Esophagus muscularis mucosa (tissue), 4 donors: ENCODE results near the gene COMMD4.

Experiments
- EP300 ChIP-seq: sonication (generic); formaldehyde crosslinking; IDR thresholded peaks from one replicate; pipeline ENCODE4 v1.6.1; 2017; ENCODE audit warnings: antibody characterized with exemption
- POLR2A ChIP-seq: fragments of 450-650 bp; IDR thresholded peaks from one replicate; pipeline ENCODE4 v1.6.1; 2017; ENCODE audit warnings: antibody characterized with exemption, moderate library complexity, mild to moderate bottlenecking, low read depth
- POLR2AphosphoS5 ChIP-seq, 2 donors: sonication (generic); formaldehyde crosslinking; IDR thresholded peaks; one replicate each; pipeline ENCODE4 v1.6.1; 2017; ENCODE audit warnings: antibody characterized with exemption in 2 of 2
- TF ChIP-seq, protein P1 (sequence below), 3 experiments: fragments of 200-600 bp in 2 of 3; fragments of 450-650 bp in 1 of 3; sonication (generic) in 2 of 3; IDR thresholded peaks; one replicate each; pipeline ENCODE4 v1.5.1; 2017 to 2019; ENCODE audit warnings: antibody characterized with exemption in 3 of 3, mild to moderate bottlenecking in 2 of 3, moderate library complexity in 1 of 3

DNA sequence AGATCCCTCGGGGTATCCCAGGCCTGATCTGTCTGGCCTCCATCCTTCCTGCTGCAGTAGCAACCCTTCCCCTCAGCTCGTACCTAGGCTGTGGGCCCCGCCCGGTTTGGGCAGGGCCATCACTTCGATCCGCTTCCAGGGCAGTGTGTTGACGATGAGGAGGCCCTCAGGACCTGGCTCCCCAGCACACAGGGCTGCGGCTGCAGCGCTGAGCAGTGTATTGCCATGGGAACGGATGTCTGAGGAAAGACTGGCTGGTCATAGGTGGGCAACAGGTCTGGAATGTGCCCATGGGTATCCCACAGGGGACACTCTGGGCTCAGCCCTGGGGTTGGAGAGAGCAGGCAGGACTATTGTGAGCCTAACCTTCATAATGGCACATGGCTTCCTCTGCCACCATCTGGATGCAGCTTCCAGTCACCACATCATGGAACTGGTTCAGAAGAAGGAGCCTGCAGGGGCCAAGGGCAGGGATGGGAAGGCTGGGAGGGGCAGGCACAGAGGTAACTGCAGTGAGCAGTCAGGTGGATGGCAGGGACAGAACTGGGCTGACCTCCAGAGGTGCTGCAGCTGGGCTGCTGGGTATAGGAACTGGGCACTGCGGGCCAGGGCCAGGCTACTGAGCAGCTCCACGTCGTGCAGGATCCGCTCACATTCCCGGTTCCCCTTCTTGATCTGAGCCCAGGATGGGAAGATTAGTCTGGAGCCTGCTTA lies 23.8 kb downstream of the COMMD4 start:
- TF ChIP-seq, protein P1, sequence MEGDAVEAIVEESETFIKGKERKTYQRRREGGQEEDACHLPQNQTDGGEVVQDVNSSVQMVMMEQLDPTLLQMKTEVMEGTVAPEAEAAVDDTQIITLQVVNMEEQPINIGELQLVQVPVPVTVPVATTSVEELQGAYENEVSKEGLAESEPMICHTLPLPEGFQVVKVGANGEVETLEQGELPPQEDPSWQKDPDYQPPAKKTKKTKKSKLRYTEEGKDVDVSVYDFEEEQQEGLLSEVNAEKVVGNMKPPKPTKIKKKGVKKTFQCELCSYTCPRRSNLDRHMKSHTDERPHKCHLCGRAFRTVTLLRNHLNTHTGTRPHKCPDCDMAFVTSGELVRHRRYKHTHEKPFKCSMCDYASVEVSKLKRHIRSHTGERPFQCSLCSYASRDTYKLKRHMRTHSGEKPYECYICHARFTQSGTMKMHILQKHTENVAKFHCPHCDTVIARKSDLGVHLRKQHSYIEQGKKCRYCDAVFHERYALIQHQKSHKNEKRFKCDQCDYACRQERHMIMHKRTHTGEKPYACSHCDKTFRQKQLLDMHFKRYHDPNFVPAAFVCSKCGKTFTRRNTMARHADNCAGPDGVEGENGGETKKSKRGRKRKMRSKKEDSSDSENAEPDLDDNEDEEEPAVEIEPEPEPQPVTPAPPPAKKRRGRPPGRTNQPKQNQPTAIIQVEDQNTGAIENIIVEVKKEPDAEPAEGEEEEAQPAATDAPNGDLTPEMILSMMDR (IDR thresholded peaks at IDR 0.05) = no peak
- TF ChIP-seq EP300 = no peak
- no peak for TF ChIP-seq POLR2AphosphoS5 (IDR thresholded peaks at IDR 0.05)
- TF ChIP-seq POLR2A = no peak
